Measurements from ENCODE around the gene SCUBE1.

The SCUBE1 gene

DNA sequence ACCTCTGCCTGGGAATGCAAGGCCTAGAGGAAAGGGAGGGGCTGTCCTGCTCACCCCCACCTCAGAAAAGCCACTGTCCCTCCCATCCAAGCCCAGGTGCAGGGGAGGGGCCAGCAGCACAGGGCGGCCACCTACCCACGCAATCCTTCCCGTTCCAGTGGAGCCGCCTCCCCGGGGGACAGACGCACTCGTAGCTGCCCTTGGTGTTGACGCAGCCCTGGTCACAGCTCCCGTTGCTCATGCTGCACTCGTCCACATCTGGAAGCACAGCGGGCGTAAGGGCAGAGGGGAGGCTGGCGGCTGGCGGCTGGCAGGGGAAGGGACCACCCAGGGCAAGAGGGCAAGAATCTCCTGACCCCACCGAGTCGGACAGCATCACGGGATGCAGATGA is 115.9 kb downstream of the SCUBE1 start:
- TF ChIP-seq OSR1 (CRISPR knock-in tag; IDR thresholded peaks at IDR 0.05) = no peak
- TF ChIP-seq TSHZ2 (CRISPR knock-in tag; IDR thresholded peaks at IDR 0.05) = no peak
- TF ChIP-seq GLIS3 (CRISPR knock-in tag; IDR thresholded peaks at IDR 0.05) = no peak
- TF ChIP-seq TOX (CRISPR knock-in tag; IDR thresholded peaks at IDR 0.05; ENCODE audit: borderline replicate concordance) = no peak
- TF ChIP-seq ZNF565 (CRISPR knock-in tag; conservative IDR thresholded peaks at IDR 0.05; ENCODE audit: low read depth) = no peak
- no peak for TF ChIP-seq RARB (CRISPR knock-in tag; IDR thresholded peaks at IDR 0.05)
- TF ChIP-seq ZFP3 (CRISPR knock-in tag; IDR thresholded peaks at IDR 0.05) = no peak
- no peak for TF ChIP-seq CSRNP3 (CRISPR knock-in tag; IDR thresholded peaks at IDR 0.05)
- TF ChIP-seq SNAI2 (CRISPR knock-in tag; IDR thresholded peaks at IDR 0.05) = no peak
- TF ChIP-seq, protein P1, sequence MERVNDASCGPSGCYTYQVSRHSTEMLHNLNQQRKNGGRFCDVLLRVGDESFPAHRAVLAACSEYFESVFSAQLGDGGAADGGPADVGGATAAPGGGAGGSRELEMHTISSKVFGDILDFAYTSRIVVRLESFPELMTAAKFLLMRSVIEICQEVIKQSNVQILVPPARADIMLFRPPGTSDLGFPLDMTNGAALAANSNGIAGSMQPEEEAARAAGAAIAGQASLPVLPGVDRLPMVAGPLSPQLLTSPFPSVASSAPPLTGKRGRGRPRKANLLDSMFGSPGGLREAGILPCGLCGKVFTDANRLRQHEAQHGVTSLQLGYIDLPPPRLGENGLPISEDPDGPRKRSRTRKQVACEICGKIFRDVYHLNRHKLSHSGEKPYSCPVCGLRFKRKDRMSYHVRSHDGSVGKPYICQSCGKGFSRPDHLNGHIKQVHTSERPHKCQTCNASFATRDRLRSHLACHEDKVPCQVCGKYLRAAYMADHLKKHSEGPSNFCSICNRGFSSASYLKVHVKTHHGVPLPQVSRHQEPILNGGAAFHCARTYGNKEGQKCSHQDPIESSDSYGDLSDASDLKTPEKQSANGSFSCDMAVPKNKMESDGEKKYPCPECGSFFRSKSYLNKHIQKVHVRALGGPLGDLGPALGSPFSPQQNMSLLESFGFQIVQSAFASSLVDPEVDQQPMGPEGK (CRISPR knock-in tag; IDR thresholded peaks at IDR 0.05; ENCODE audit: borderline replicate concordance) = no peak
- no peak for ATAC-seq

- TF ChIP-seq GLIS3 (CRISPR knock-in tag; IDR thresholded peaks at IDR 0.05) = no peak
- no peak for TF ChIP-seq ISL1 (CRISPR knock-in tag; IDR thresholded peaks at IDR 0.05)
- TF ChIP-seq POU6F1 (CRISPR knock-in tag; IDR thresholded peaks at IDR 0.05; ENCODE audit: borderline replicate concordance, low read depth) = no peak
- TF ChIP-seq ZFP3 (CRISPR knock-in tag; IDR thresholded peaks at IDR 0.05) = no peak
- TF ChIP-seq RARB (CRISPR knock-in tag; IDR thresholded peaks at IDR 0.05) = no peak
- TF ChIP-seq SNAI2 (CRISPR knock-in tag; IDR thresholded peaks at IDR 0.05) = no peak
- no peak for TF ChIP-seq TOX (CRISPR knock-in tag; IDR thresholded peaks at IDR 0.05; ENCODE audit: borderline replicate concordance)
- no peak for TF ChIP-seq CSRNP3 (CRISPR knock-in tag; IDR thresholded peaks at IDR 0.05)
- TF ChIP-seq ZNF565 (CRISPR knock-in tag; conservative IDR thresholded peaks at IDR 0.05; ENCODE audit: low read depth) = no peak
- no peak for TF ChIP-seq ZFP30 (CRISPR knock-in tag; IDR thresholded peaks at IDR 0.05)
- no peak for TF ChIP-seq ZNF8 (CRISPR knock-in tag; IDR thresholded peaks at IDR 0.05)
- no peak for TF ChIP-seq ZC3H10 (CRISPR knock-in tag; IDR thresholded peaks at IDR 0.05)
- TF ChIP-seq ESRRG (CRISPR knock-in tag; IDR thresholded peaks at IDR 0.05) = no peak
- TF ChIP-seq TSHZ2 (CRISPR knock-in tag; IDR thresholded peaks at IDR 0.05) = no peak
Observed at GRCh38 chr22:43226377-43227238, 116.6 kb downstream of the SCUBE1 start.

More at GRCh38 chr22:43226377-43227238, 116.6 kb downstream of the SCUBE1 start:
- ATAC-seq = no peak

All from SK-N-SH treated with all-trans-retinoic acid at 6 μM for 48 hours (cell line).